ENCODE data around the gene TEKT3. TPM values are rescaled to one million over a fixed set of nuclear protein-coding genes. Genes with fewer than 3 reads are reported as not detected.

The TEKT3 gene
- polyA plus RNA-seq, 1 of the 3 experiments (the other 2 are of a cell fraction) = 0.62 TPM

DNA sequence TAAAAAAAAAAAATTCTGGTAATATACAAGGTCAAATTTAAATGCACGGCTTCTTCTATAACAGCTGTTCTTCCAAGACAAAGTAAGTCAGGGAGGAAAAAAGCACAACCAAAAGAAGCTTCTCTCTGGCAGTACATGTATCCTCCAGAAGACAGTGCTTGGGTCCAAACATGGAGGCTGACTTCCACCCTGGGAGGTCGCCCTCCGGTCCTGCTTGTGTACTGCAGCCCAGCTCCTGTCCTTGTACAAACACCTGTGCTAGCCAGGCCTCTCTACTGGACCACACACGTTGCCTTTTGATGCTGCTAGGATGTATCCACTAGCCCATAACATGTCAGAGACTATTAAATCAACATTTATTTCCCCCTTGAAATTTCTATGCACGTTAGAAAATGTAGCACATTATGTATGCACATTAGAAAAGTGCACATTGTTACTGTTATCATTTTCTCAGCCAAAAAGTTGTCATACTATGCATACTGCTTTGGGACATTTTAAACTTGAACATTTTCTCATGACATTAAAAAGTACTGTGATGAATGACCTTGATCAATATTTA is 21.9 kb downstream of the TEKT3 start:
- Histone ChIP-seq H3K9me2 (no peaks in the 10 kb centered on the region), H3K36me3 (replicated peaks in 1 of 2; ENCODE audit: control insufficient read depth in 1 of 2, insufficient read depth in 2 of 2, low read length in 1 of 2) (no peaks in the 10 kb centered on the region), H2AFZ (ENCODE audit: low read depth) (no peak overlapping the region), H3F3A (replicated peaks; ENCODE audit: insufficient read depth) (no peaks in the 10 kb centered on the region), H3K79me2 (ENCODE audit: insufficient read depth) (no peaks in the 10 kb centered on the region), H3K4me3 (ENCODE audit: low read depth in 2 of 2, low read length in 1 of 2) (no peak overlapping the region), H3K27ac (ENCODE audit: low read depth in 2 of 2, low read length in 1 of 2) (no peak overlapping the region), H3K27me3 (ENCODE audit: insufficient read depth) (peaks cover 6% of the 10 kb centered on the region; the same call in 1 of the 2 replicates), H3K9me3 (no peaks in the 10 kb centered on the region), H3K9ac (no peak overlapping the region), H4K20me1 (ENCODE audit: insufficient read depth) (no peaks in the 10 kb centered on the region), H3K4me2 (no peak overlapping the region), H3K4me1 (ENCODE audit: control insufficient read depth in 1 of 2, insufficient read depth in 2 of 2, low read depth in 1 of 2, low read length in 1 of 2) (no peaks in the 10 kb centered on the region)
- 67% methylated on average over 5 of the region's 5 CpGs for WGBS (ENCODE audit: low lambda C conversion rate)
- DNase-seq = no peak
- TF ChIP-seq FOXJ3 (CRISPR knock-in tag; IDR thresholded peaks at IDR 0.05) = no peak
- TF ChIP-seq, protein P1, sequence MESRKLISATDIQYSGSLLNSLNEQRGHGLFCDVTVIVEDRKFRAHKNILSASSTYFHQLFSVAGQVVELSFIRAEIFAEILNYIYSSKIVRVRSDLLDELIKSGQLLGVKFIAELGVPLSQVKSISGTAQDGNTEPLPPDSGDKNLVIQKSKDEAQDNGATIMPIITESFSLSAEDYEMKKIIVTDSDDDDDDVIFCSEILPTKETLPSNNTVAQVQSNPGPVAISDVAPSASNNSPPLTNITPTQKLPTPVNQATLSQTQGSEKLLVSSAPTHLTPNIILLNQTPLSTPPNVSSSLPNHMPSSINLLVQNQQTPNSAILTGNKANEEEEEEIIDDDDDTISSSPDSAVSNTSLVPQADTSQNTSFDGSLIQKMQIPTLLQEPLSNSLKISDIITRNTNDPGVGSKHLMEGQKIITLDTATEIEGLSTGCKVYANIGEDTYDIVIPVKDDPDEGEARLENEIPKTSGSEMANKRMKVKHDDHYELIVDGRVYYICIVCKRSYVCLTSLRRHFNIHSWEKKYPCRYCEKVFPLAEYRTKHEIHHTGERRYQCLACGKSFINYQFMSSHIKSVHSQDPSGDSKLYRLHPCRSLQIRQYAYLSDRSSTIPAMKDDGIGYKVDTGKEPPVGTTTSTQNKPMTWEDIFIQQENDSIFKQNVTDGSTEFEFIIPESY (IDR thresholded peaks at IDR 0.05; ENCODE audit: borderline replicate concordance, low read depth) = no peak
- no peak for TF ChIP-seq GATA2 (CRISPR knock-in tag; IDR thresholded peaks at IDR 0.05)
- CTCF ChIA-PET = interaction anchor here (1.1 to 1.5 kb wide), 2 partner anchors 17 to 183 kb away, joined by 4 to 5 read pairs; no protein-coding TSS in a partner anchor
- POLR2A ChIA-PET = no interaction called here

DNA sequence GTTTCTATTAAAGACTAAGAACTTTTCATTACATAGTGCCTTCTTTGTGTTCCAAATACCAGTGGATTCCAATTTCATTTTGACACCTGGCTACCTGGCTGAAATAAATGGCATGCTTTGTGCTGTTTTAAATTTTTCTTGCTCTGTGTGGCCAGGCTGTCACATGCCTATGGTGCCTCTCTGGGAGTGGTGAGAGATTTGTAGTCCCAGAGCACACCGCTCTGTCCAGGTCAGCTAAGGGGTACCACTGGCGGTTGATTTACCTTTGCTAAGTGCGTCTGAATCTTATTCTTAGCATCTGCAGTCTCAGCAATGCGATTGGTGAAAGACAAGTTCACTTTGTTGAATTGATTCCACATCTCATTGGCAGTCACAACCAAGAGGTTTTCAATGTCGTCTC is 29.4 kb downstream of the TEKT3 start:
- ChIA-PET POLR2A (no interaction called here), CTCF (interaction anchor here (1.0 kb wide), 1 partner anchor 9 kb away, joined by 3 read pairs; no protein-coding TSS in a partner anchor)
- WGBS (ENCODE audit: low lambda C conversion rate) = 54% methylated on average over 5 of the region's 5 CpGs
- no peak overlapping the region for H3K27ac ChIP-seq (ENCODE audit: low read depth in 2 of 2, low read length in 1 of 2)
- no peak for DNase-seq
- H3K9ac ChIP-seq = no peak overlapping the region
- H3K4me3 ChIP-seq (ENCODE audit: low read depth in 2 of 2, low read length in 1 of 2) = no peak overlapping the region
- H3K9me2 ChIP-seq = no peaks in the 10 kb centered on the region
- H3K4me1 ChIP-seq (ENCODE audit: control insufficient read depth in 1 of 2, insufficient read depth in 2 of 2, low read depth in 1 of 2, low read length in 1 of 2) = no peaks in the 10 kb centered on the region
- H4K20me1 ChIP-seq (ENCODE audit: insufficient read depth) = no peaks in the 10 kb centered on the region
- H2AFZ ChIP-seq (ENCODE audit: low read depth) = no peak overlapping the region
- no peaks in the 10 kb centered on the region for H3F3A ChIP-seq (replicated peaks; ENCODE audit: insufficient read depth)
- H3K79me2 ChIP-seq (ENCODE audit: insufficient read depth) = no peaks in the 10 kb centered on the region
- no peaks in the 10 kb centered on the region for H3K36me3 ChIP-seq (replicated peaks in 1 of 2; ENCODE audit: control insufficient read depth in 1 of 2, insufficient read depth in 2 of 2, low read length in 1 of 2)
- TF ChIP-seq RCOR1 (IDR thresholded peaks at IDR 0.05; ENCODE audit: low read length) = no peak
- H3K27me3 ChIP-seq (ENCODE audit: insufficient read depth) = peaks cover 11% of the 10 kb centered on the region; the same call in 1 of the 2 replicates
- H3K9me3 ChIP-seq = no peaks in the 10 kb centered on the region
- H3K4me2 ChIP-seq = no peak overlapping the region

DNA sequence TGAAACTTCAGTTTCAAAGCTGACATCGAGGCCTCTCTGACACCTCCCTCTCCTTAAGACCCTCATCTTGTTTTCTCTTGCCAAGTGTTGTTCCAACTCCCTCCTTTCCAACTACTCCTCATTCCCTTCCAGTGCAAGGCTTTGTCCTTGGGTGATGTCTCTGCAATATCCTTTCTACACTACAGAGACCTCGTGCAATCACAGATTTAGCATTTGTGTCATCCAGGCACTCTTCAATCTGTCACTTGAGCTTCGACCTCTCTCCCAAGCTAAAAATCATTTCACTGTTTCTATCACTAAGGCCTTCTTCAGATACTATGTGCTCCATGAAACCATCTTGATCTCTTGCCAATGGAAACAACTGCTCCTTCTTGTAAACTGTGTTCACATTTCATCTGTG is 31.6 kb downstream of the TEKT3 start:
- Histone ChIP-seq H3K79me2 (ENCODE audit: insufficient read depth) (no peaks in the 10 kb centered on the region), H3K9me3 (no peaks in the 10 kb centered on the region), H3K36me3 (replicated peaks in 1 of 2; ENCODE audit: control insufficient read depth in 1 of 2, insufficient read depth in 2 of 2, low read length in 1 of 2) (no peaks in the 10 kb centered on the region), H4K20me1 (ENCODE audit: insufficient read depth) (no peaks in the 10 kb centered on the region), H3K27me3 (ENCODE audit: insufficient read depth) (peaks cover 10% of the 10 kb centered on the region; the same call in 1 of the 2 replicates), H3F3A (replicated peaks; ENCODE audit: insufficient read depth) (no peaks in the 10 kb centered on the region), H2AFZ (ENCODE audit: low read depth) (no peak overlapping the region), H3K27ac (ENCODE audit: low read depth in 2 of 2, low read length in 1 of 2) (no peak overlapping the region), H3K9ac (no peak overlapping the region), H3K4me2 (no peak overlapping the region), H3K4me1 (ENCODE audit: control insufficient read depth in 1 of 2, insufficient read depth in 2 of 2, low read depth in 1 of 2, low read length in 1 of 2) (peaks cover 0 to under 1% of the 10 kb centered on the region in 2 experiments; a peak in 2 of 4 replicates), H3K9me2 (no peaks in the 10 kb centered on the region), H3K4me3 (ENCODE audit: low read depth in 2 of 2, low read length in 1 of 2) (no peak overlapping the region)
- TF ChIP-seq, protein P2, sequence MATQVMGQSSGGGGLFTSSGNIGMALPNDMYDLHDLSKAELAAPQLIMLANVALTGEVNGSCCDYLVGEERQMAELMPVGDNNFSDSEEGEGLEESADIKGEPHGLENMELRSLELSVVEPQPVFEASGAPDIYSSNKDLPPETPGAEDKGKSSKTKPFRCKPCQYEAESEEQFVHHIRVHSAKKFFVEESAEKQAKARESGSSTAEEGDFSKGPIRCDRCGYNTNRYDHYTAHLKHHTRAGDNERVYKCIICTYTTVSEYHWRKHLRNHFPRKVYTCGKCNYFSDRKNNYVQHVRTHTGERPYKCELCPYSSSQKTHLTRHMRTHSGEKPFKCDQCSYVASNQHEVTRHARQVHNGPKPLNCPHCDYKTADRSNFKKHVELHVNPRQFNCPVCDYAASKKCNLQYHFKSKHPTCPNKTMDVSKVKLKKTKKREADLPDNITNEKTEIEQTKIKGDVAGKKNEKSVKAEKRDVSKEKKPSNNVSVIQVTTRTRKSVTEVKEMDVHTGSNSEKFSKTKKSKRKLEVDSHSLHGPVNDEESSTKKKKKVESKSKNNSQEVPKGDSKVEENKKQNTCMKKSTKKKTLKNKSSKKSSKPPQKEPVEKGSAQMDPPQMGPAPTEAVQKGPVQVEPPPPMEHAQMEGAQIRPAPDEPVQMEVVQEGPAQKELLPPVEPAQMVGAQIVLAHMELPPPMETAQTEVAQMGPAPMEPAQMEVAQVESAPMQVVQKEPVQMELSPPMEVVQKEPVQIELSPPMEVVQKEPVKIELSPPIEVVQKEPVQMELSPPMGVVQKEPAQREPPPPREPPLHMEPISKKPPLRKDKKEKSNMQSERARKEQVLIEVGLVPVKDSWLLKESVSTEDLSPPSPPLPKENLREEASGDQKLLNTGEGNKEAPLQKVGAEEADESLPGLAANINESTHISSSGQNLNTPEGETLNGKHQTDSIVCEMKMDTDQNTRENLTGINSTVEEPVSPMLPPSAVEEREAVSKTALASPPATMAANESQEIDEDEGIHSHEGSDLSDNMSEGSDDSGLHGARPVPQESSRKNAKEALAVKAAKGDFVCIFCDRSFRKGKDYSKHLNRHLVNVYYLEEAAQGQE (IDR thresholded peaks at IDR 0.05; ENCODE audit: low read depth, low read length) = no peak
- TF ChIP-seq JUND (IDR thresholded peaks at IDR 0.05) = no peak
- TF ChIP-seq, protein P3, sequence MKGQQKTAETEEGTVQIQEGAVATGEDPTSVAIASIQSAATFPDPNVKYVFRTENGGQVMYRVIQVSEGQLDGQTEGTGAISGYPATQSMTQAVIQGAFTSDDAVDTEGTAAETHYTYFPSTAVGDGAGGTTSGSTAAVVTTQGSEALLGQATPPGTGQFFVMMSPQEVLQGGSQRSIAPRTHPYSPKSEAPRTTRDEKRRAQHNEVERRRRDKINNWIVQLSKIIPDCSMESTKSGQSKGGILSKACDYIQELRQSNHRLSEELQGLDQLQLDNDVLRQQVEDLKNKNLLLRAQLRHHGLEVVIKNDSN (IDR thresholded peaks at IDR 0.05; ENCODE audit: borderline replicate concordance, low read depth) = no peak
- no peak for TF ChIP-seq YY1 (IDR thresholded peaks at IDR 0.05; ENCODE audit: low read depth)
- no peak for DNase-seq
- ChIA-PET POLR2A (no interaction called here), CTCF (no interaction called here)
- 39% methylated on average over 3 of the region's 3 CpGs for WGBS (ENCODE audit: low lambda C conversion rate)

Data from SK-N-SH (cell line).